ENCODE data around the gene PMIS2.

GRCh38 chr19:35612224-35612558 is 26.2 kb downstream of the PMIS2 start:
- TF ChIP-seq POLR2A (IDR thresholded peaks at IDR 0.05): no peak
- TF ChIP-seq CTCF (IDR thresholded peaks at IDR 0.05): no peak

Data from breast epithelium (tissue), 3 donors.